Renal cortex interstitium (tissue), 11 donors: ENCODE measurements around the gene INTS1. TPM values are rescaled to one million over a fixed set of nuclear protein-coding genes. Genes with fewer than 3 reads are reported as not detected.

ENCODE experiments used
- DNase-seq, 11 donors: peaks; one replicate each; pipeline ENCODE4 v3.0.0-alpha.2; 2013; ENCODE audit warnings: low read depth in 9 of 11, low spot score in 4 of 11; ENCODE audit errors: extremely low read depth in 1 of 11
- polyA plus RNA-seq, 3 donors: library from polyadenylated mRNA; unstranded; fragments of 120-200 nt; gene quantifications; one replicate each; pipeline ENCODE4 v1.2.1, GENCODE V29; 2013; ENCODE audit not compliant: insufficient read length in 3 of 3

Gene INTS1
- polyA plus RNA-seq, 3 donors: 50.0 to 94.7 (median 87.9) TPM

- DNase-seq: no peak
Observed at GRCh38 chr7:1544896-1545416, 40.8 kb upstream of the INTS1 start.

DNA sequence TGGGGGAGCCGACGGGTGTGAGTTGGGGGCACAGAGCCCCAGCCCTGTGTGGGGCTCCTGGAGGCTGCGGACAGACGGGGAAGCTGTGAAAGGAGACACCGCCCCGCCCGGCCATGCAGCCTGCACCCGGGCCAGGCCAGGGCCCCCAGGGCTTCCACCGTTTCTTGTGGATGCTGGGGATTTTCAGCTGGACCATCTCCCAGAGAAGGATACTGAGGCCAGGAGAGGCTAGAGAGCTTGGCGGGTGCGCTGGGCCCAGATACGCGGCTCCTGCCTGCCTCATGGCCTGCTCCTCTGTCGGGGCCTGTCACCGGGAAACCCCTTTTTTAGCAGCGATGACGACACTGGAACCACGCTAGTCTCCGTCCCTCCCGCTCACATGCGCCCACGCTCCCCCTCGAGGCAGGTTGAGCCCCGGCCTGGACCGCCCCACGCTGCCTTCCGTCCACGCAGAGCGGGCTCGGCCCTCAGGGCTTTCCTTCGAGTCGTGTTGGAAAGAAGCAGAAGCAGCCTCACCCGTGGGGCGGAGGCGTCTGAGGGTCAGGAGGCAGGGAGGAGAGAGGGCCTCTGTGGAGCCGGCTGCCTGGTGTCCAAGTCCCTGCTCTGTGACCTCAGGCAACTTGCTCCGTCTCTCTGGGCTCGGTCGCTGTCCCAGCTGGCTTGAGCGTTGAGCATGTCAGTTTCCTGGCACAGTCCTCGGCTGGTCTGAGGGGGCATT, 40.1 kb upstream of the INTS1 start:
- no peak for DNase-seq

- DNase-seq: no peak
Observed at GRCh38 chr7:1543826-1544177, 39.6 kb upstream of the INTS1 start.

GRCh38 chr7:1542841-1543747, 38.9 kb upstream of the INTS1 start:
- no peak for DNase-seq

DNA sequence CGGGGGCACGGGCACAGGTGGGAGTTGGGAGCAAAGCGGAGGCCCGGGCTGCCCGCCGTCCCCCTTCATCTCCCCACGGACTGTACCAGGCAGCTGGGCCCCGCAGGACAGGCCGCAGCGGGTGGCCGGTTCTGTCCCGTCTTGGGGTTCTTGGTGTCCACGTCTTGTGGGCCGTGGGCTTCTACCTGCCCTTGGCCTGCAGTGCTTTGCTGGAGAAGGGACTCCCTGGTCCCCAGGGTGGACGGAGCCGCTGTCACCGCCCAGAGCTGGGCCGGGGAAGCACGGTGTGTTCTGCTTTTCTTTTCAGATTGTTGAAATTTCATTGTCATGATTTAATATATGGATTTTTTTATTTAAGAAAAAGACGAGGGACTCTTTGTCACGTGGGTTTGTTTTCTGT, 38.1 kb upstream of the INTS1 start:
- no peak for DNase-seq

DNA sequence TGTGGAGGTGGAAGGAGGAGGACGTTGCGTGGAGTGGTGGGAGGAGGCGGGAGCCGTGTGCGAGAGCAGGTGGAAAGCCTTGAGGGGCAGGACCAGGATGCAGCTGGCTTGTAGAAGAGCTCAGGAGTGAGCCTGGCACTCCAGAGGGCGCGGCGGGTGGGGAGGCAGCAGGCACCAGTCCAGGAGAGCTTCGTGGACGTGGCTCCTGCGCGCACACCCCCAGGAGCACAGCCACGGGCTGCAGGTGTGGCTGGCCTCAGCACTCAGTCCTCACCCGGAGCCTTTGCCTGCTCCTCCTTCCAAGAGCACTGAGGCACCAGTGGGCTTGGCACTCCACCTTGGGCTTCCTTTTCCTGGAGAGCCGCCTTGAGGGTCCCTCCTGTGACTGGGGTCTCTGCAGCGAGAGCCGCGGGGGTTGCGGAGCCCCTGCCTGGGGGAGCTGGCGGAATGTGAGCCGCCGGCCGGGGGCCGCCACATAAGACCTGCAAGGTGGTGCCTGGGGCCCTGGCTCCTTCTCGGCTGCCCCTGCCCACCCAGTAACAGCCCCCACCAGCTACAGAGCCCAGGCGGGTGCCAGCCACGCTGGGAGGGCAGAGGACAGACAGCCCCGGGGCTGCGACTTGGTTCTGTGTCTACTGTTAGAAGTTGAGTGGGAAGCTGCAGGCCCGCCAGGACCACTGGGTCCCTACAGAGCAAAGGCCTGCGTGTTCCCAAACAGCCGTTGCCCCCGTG, 37.4 kb upstream of the INTS1 start:
- no peak for DNase-seq

GRCh38 chr7:1540776-1541271, 36.6 kb upstream of the INTS1 start:
- DNase-seq: no peak

DNA sequence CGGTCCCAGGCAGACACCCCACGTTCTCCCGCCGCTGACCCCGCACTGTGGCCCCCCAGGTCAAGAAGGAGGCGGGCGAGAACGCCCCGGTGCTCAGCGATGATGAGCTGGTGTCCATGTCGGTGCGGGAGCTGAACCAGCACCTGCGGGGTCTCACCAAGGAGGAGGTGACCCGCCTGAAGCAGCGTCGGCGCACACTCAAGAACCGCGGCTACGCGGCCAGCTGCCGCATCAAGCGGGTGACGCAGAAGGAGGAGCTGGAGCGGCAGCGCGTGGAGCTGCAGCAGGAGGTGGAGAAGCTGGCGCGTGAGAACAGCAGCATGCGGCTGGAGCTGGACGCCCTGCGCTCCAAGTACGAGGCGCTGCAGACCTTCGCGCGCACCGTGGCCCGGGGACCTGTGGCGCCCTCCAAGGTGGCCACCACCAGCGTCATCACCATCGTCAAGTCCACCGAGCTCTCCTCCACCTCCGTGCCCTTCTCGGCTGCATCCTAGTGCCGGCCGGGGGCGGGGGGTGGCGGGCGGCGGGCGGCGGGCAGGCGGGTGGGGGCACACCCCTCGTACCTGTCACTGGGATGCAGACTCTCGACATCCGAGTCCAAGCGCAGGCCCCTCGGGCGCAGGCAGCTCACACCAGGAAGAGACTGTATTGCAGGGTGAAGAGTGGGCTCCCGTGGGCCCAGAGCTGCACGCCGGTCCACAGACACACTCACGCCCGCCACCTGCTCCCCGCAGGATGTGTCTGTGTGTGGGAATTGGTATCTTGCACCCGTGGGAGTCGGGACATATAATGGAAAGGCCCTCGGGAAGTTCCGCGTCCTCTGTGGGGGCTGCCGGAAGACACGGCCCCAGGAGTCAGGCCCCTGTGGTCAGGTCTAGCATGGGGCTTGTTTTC, 35.9 kb upstream of the INTS1 start:
- DNase-seq: no peak

GRCh38 chr7:1539181-1539881, 35.1 kb upstream of the INTS1 start:
- no peak for DNase-seq

GRCh38 chr7:1538544-1539180, 34.5 kb upstream of the INTS1 start:
- no peak for DNase-seq

DNA sequence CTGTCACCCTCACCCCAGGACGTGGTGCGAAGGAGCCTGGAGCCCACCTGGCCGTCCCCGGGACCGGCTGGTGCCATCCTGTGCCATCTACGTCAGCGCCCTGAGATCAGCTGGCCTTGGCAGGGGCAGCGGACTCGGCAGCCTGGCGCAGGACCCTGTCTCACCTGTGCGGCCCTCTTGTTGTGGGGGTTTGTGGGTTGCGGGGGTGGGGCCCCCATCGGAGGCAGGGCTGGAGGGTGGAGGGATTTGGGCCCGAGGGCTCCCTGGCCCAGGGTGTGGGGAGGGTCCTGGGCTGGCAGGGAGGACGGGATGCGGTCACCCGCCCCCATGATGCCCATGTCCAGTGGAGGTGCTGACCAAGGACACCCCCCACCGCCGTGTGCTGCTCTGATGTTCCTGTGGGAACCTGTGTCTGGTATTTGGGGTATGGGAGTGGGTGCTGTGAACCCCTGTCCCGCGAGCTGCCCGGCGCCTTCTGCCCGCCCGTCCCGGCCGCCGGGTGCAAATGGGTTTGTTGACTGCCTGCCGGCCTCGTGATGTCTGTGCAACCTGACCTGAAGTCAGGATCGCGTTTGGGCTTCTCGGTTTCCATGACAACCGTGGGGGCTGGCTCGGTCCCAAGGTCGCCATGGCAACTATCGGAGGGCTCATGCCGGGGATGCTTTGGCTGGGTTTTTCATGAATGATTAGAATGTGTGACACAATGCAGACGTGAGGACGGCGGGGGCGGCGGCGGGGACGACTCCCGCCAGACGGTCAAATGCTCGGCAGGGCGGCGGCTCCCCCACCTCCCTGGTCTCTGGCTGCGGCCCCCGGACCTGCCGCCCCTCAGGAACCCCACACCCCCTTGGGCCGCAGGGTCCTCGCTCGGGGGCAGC, 33.6 kb upstream of the INTS1 start:
- DNase-seq: peak in 10 of 11 donors; percentile 80 to 93 (median 90)

DNA sequence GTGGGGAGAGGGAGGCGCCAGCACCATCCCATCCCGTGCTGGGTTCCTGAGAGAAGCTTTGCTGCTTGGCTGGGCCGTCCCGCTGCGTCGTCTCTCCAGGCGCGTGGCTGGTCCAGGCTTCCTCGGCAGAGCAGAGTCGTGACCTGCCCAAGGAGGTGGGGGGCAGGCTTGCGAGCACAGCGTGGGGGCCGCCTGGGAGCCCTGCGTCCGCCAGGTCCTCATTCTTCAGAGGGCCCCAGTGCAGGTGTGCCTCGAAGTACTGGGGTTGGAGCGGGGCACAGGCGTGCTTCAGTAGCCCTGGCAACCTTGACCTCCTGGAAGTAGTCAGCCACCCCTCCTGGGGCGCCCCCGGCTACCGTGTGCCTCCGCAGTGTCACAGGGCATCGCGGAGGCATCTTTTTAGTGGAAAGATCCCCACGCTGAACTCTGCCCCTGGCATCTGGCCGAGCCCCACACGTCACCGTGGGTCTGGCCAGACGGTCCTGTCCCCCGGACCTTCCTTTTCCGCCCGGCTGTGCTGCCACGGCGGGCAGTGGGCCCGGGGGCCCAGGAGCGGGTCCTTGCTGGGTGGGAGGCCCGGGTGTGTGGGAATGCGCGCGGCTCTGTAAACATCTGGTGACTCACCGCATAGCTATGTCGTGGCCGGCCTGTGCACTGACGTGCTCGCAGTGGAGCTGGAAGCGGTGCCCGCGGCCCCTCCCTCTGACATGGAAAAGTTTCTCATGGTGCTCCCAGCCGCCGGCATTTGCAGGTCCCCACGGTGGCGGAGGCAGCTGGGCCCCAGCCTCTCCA, 32.8 kb upstream of the INTS1 start:
- peak in 10 of 11 donors; percentile 68 to 95 (median 88) for DNase-seq

DNA sequence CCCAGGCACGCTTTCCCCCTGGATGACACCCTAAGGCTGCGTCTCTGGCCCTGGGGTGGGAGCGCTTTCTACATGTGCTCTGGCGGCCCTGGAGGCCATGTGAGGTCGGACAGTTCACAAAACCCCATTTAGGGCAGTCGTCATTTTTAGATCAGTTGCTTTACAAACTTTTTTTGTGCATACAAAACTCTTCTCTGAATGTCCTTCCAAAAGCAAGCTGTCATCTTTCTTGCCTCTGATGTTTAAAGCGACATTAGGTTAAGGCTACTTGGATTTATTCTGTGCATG, 32.2 kb upstream of the INTS1 start:
- no peak for DNase-seq

DNA sequence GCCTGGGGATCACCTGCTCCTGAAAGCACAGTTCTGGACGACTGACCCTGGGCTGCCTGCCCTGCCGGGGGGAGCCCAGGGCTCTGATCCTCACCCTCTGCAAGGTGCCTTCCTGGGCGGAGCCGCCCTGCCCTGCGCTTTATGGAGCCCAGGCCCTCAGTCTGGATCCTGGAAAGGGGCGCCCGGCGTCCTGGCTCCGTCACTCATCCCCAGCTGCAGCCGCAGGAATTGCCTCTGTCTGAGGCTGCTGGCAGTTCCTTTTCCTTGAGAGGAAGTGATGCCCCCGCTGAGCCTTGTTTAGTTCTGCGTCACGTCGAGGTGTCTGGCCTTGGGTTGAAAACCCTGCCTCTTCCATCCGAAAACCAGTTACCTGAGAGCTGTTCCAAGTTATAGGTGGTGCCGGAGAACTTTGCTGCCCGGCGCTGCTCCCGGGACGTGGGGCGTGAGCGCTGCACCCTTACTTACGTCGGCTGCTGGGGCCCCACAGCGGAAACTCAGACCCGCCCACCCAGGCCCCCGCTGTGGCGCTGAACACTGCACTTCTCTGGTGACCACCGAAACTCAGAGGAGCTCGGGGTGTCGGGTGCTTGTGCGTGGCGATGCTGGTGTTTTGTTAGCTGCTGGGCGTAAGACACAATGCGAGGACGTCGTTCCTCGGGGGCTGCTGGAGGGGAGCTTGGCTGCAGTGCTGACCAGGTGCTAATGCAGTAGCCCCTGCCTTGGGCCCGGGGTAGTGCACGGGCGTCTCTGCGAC, 31.7 kb upstream of the INTS1 start:
- DNase-seq: no peak

DNA sequence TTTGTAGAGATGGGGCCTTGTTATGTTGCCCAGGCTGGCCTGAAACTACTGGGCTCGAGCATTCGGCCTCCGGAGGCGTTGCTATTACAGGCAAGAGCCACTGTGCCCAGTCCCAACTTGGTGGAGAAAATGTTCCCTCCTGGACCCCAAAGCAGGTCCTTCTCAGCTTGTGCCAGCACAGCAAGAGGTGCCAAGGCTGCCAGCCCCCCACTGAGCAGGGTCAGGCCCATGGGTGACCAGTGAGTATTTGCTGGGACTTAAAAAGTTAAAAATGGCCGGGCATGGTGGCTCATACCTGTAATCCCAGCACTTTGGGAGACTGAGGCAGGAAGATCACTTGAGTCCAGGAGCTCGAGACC, 30.9 kb upstream of the INTS1 start:
- DNase-seq: no peak
